GM03348 (cell line): Measurements from ENCODE around the gene AASS.
"Not testable (repeated sequence)": the region's sequence is repeated elsewhere in the genome, so short reads cannot be mapped to it uniquely, and the experiment has no call there.

ENCODE experiments used
- DNase-seq: peaks from one replicate; pipeline ENCODE4 v3.0.0; 2012; ENCODE audit warnings: low spot score

AASS gene

DNA sequence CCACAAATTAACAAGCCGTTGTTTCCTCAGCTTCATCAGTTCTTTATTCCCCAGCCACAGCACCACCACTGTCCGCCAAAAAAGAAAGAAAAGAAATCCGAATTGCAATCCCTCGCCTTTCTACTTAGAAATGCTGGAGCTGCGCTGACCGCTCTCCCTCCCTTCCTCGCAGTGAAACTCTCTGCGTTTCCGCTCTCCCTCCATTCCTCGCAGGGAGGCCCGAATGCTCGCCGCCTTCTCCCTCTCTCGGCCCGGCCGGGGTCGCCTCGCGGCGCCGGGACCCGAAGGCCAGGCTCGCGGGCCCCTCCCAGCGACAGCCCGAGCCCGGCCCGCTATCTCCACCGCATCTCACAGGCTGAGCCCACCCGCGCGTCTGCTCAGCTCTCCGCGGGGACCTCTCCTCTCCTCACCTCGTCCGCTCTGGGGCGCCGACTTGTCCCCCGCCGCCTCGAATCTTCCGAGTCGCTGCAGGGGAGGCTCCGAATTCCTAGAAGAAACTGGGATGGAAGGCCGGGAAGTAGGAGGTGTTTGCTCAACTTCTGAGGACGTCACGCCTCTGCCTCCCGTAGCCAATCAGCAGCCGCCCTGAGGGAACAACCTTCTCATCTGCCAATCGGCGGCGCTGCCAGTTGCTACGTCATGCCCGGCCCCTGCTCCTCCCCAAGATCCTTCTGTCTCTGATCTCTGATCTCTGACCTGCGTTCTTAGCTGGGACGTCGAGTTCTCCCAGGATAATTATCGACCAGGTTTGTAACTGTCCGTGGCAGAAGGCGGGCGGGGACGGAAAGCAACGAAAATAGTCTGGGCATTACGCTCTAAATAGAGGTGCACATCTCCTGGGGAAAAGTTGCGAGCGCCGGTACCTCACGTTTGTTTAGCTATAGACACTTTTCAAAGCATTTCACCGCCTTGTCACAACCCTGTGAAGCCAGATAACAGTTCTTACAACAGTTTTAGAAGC, at the start of gene AASS:
TSS of gene AASS (minus strand) at position 499 of the 961 bp plus-strand sequence. CDS start 10,523 bp downstream, outside the sequence.
- DNase-seq, result peak; percentile 98

- no peak for DNase-seq
These were observed 44.7 kb upstream of the AASS start for GRCh38 chr7:122188785-122189184.

DNA sequence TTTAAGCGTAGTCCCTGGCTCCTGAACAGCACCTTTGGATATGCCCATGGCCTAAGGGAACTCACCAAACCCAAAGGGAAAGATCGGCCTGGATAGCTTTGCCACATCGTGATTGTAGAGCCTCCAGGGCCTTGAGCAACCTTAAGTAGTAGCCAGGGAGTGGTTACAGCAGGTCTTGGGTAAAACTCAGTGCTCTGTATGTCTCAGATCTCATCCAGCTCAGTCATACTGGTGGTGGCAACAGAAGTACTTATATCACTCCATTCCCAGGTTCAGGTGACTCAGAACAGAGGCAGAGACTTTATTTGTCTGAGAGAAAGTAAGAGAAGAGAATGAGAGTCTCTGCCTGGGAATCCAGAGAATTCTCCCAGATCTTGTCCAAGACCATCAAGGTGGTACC, 39.1 kb upstream of the AASS start:
- no peak for DNase-seq

- no peak for DNase-seq
These were observed 38.0 kb upstream of the AASS start for GRCh38 chr7:122182081-122182480.

DNA sequence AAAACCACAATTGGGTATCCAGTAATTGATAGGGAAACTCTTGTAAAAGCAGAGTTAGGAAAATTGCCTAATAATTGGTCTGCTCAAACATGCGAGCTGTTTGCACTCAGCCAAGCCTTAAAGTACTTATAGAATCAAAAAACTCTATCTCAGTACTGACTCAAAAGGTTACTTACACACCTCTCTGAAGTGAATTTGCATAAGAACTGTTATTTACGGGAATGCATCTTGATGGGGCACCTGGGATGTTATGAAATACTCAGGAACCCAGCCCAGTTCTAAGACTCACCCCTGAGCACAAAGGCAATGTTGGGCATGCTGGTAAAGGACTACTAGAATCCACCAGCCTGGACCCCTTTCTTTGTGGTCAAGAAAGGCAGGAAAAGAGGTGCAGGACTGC, 28.1 kb upstream of the AASS start:
- DNase-seq, result not testable (repeated sequence)

DNA sequence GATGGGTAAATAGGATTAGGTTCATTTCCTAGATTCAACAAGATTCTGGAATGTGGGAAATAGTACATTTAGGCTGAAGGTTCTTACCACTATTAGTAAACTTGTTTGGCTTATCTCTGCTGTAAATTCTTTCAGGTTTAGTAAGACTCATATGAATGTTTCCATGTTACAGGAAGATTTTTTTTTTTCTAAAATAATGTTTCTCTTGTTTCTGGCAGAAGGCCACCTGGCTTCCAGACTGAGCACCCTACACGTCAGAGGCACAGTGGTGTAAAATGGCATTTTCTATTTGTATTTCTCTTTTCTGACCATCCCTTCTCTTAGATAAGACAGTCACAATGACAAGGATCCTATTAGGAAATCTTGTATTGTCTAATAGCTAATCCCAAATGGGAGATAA, 22.7 kb upstream of the AASS start:
- peak; percentile 62 for DNase-seq

- DNase-seq, result no peak
These were observed 22.2 kb upstream of the AASS start for GRCh38 chr7:122166275-122166674.

DNA sequence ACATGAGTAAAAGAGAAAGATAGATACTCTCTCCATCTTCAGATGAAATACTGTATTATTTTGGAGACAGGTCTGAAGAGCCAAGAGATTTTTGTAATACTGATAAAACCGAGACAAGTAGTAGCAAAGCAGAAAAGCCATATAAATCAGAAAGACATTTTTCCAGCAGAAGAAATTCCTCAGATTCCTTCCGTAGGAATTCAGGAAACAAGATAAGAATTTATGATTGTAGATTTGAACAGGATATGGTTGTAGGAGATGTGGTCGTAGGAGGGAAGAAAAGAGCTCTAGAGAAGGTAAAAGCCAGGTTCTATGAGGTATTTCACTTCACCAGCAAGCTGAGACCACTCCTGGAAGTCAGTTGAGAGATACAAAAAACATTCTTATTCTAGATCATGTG, 17.6 kb upstream of the AASS start:
- peak; percentile 5 for DNase-seq

- DNase-seq, result no peak
These were observed 11.5 kb upstream of the AASS start for GRCh38 chr7:122155566-122155965.

DNA sequence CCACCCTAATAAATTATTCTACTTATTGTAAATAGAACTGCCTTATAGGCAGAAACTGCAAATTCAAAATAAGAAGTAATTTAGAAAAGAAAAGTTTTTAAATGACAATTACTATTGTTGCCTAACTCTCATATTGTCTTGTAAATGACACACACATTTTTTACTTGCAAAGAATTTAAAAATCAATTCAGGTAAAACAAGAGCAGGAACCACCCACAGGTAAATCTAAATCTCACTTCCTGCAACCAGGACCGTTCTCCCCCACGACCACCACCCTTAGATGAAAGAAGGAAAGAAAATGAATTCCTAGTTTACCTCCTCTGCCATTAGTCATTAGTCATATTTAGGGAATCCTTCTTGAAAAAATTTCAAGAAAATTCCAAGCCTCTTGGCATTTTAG, 4.8 kb upstream of the AASS start:
- DNase-seq, result no peak

- DNase-seq, result no peak
These were observed 4.0 kb upstream of the AASS start for GRCh38 chr7:122148081-122148480.

DNA sequence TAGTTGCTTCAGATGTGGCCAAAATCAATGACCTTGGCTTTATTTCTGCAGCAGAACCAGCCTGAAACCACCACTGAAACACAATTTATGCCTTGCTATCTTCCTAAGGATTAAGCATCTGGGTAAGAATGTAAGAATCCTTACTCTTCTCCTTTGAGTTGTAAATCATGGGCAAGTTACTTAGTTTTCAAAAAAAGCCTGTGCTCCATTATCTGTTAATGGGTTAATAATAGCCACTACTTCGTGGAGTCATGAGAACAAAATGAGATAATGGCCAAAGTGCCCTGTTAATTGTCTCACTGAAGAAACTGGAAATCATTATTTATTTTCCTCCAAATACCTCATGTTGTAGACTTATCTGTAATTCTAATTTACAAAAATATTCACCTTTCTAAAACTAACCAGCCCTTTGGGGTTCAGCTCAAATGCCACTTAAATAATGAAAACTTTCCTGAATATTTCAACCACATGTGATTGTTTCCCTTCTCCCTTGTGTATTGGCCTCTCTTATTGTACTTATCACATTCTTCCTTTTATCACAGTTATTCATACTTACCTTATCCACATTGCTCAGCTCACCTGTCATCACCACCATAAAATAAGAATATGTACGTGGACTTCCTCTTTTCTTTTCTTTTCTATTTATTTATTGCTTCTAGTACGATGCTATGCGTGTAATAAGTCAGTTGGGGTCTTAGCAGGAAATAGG, 2.0 kb upstream of the AASS start:
- no peak for DNase-seq

DNA sequence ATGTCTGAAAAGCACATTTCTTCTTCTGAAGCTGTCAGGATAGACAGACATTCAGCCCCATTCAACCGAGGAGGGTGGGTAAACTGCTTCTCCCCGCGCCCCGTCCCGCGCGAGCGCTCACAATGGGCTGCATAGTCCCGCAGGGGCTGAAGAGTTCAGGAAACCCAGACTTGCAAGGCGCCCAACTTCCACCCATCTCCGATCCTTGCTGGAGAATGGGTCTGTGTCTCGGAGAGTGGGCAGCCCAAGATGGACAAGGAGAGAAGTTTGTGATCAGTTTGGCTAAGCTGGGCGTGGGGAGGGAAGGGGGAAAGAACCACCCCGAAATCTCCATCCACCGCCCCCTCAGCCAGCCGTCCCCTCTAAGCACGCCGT, 686 bp downstream of the AASS start:
- peak; percentile 36 for DNase-seq

- no peak for DNase-seq
These were observed 3.1 kb downstream of the AASS start for GRCh38 chr7:122140918-122141317.

DNA sequence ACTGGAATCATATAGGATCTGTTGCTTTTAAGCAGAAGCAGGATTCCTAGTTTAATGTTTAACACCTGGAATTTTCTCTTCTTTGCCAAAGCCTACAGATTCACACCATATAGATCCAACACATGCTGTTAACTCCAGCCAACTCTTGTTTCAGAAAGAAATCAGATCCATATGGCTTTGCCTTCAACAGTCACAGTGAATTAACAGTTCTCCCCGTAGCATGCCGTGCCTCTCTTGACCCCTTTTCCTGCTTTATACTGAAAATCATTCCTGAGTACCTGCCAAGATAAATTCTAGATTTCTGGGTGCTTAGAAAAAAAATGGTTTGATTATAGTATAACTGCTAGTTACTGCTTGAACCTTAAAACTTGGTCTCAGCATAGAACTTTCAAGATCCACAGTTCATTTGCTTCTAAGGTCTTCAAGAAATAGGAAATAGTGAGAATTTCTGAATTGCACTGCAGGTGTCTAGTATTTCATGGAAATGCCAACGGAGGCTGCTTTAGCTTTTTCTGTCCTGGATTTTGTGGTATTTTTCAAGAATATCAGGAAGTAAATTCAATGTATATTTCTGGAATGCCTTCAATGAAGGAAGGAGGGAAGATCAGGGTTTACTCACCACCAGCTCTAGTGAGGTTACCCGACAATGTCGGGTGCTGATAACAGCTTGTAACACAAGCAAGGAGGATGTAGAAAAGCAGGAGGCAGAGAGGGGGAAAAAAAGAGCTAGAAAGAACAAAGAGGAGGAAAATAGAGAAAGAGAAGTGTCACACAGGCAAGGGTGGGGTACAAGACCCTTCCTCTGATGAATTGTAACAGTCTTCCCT, 6.6 kb downstream of the AASS start:
- peak; percentile 15 for DNase-seq

GRCh38 chr7:122136639-122137245, 7.3 kb downstream of the AASS start:
- DNase-seq, result peak; percentile 11

- peak; percentile 4 for DNase-seq
These were observed 8.0 kb downstream of the AASS start for GRCh38 chr7:122136078-122136477.

GRCh38 chr7:122135275-122135674, 8.8 kb downstream of the AASS start:
- no peak for DNase-seq

DNA sequence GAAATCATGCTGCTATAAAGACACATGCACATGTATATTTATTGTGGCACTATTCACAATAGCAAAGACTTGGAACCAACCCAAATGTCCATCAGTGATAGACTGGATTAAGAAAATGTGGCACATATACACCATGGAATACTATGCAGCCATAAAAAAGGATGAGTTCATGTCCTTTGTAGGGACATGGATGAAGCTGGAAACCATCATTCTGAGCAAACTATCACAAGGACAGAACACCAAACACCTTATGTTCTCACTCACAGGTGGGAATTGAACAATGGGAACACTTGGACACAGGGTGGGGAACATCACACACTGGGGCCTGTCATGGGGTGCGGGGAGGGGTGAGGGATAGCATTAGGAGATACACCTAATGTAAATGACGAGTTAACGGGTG, 9.3 kb downstream of the AASS start:
- DNase-seq, result not testable (repeated sequence)

GRCh38 chr7:122133477-122133876, 10.6 kb downstream of the AASS start:
- DNase-seq, result no peak

DNA sequence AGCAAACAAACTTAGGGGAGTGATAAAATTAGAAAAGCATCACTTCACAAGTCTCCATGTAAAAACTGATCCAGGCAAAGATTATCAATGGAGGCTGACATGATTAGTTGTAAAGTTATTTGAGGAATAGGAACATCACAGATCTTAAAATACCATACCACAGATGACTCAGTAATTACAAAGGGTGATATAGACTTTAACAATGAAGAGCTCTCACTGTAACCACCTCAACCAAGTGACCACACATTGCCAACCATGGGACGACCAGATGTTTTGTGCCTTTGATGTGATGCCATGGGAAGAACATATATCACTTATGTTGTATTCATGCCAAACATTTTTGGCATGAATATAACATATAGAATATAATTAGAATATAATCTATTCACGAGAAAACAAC, 11.7 kb downstream of the AASS start:
- DNase-seq, result peak; percentile 55

DNA sequence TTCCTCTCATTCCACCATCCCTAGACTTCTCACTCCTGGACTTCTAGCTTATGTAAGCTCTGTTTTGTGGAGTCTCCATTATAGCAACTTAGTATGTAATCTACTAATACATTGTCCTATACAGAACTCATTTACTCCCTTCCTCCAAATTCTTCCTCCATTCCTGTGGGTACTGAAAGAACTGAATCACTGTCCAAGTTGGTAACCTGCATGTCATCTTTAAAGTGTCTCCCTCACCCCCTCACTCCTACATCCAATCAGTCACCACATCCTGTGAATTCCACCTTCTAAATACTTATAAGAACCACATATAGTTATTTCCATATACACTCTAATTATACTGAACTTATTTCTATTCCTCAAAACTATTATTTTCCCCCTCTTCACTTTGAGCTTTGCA, 20.3 kb downstream of the AASS start:
- DNase-seq, result no peak
